ENCODE measurements around the gene EMC8.

DNA sequence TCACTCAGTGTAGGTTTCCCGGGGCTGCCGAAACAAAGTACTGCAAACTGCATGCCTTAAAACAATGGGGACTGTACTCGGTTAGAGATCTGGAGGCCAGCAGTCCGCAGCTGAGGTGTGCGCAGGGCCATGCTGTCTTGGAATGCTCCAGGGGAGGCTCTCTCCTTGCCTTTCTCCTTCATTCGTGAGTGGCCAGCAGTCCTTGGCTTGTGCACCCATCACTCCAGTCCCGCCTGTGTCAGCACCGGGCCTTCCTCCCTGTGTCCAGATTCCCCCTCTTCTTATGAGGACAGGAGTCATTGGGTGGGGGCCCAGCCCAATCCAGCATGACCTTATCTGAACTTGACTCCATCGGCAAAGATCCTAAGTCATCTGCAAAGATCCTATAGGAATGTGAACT lies 43.5 kb upstream of the EMC8 start:
- TF ChIP-seq, protein P1, sequence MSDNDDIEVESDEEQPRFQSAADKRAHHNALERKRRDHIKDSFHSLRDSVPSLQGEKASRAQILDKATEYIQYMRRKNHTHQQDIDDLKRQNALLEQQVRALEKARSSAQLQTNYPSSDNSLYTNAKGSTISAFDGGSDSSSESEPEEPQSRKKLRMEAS (IDR thresholded peaks at IDR 0.05; ENCODE audit: low read depth, low read length): no peak
- TF ChIP-seq EZH2 (IDR thresholded peaks at IDR 0.05; ENCODE audit: borderline replicate concordance, control insufficient read depth, low read depth, low read length): no peak

Data from GM12878 (cell line).